ENCODE results near the gene CCDC187.

DNA sequence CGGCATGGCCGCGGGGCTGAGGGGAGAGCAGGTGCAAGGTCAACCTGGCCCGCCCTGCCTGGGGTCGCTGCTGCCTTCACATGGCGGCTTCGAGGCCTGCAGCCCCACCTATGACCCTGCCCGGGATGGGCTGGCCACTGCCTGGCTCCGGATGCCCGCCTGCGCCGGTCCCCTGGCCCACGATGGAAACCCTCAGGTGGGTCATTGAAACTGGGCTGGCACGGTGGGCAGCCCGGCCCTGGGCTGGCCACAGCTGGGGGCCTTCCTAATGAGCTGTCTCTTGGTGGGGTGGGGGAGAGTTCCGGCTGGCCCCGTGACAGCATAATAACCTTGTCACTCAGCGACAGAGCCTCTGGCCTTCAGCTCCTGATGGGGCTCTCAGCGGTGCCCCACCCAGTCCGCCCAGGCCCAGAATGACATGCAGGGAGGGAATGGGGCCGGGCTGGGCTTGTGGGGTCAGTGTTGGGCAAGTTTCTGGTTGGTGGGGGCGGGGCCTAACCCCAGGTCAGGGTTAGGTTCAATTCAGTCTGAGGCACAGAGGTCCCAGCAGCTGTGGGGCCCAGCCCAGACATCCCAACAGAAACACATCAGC, at the start of gene CCDC187:
- TF ChIP-seq, protein P1, sequence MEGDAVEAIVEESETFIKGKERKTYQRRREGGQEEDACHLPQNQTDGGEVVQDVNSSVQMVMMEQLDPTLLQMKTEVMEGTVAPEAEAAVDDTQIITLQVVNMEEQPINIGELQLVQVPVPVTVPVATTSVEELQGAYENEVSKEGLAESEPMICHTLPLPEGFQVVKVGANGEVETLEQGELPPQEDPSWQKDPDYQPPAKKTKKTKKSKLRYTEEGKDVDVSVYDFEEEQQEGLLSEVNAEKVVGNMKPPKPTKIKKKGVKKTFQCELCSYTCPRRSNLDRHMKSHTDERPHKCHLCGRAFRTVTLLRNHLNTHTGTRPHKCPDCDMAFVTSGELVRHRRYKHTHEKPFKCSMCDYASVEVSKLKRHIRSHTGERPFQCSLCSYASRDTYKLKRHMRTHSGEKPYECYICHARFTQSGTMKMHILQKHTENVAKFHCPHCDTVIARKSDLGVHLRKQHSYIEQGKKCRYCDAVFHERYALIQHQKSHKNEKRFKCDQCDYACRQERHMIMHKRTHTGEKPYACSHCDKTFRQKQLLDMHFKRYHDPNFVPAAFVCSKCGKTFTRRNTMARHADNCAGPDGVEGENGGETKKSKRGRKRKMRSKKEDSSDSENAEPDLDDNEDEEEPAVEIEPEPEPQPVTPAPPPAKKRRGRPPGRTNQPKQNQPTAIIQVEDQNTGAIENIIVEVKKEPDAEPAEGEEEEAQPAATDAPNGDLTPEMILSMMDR (IDR thresholded peaks at IDR 0.05), result no peak
- TF ChIP-seq POLR2AphosphoS5 (IDR thresholded peaks at IDR 0.05; ENCODE audit: insufficient read depth in 1 of 2, low read depth in 1 of 2), result no peak
